ENCODE measurements around the gene COL23A1. TPM values are rescaled to one million over a fixed set of nuclear protein-coding genes. Genes with fewer than 3 reads are reported as not detected.
"Not testable (repeated sequence)": the region's sequence is repeated elsewhere in the genome, so short reads cannot be mapped to it uniquely, and the experiment has no call there.

COL23A1 gene
- total RNA-seq, 2 donors from 2014 or later = 0.17 to 0.19 TPM

- Mint-ChIP-seq H3K9me3 (no peaks in the 10 kb centered on the region), H3K4me3 (no peak overlapping the region), H3K27ac (no peak overlapping the region), H3K27me3 (no peaks in the 10 kb centered on the region), H3K4me1 (ENCODE audit: low read depth in 2 of 2) (peaks cover 6 to 10% of the 10 kb centered on the region in 2 donors), H3K36me3 (peaks cover 37% of the 10 kb centered on the region)
- DNase-seq (ENCODE audit: low spot score) = no peak
- ATAC-seq = no peak
Measured at GRCh38 chr5:178606269-178606668, 16.1 kb upstream of the COL23A1 start.

DNA sequence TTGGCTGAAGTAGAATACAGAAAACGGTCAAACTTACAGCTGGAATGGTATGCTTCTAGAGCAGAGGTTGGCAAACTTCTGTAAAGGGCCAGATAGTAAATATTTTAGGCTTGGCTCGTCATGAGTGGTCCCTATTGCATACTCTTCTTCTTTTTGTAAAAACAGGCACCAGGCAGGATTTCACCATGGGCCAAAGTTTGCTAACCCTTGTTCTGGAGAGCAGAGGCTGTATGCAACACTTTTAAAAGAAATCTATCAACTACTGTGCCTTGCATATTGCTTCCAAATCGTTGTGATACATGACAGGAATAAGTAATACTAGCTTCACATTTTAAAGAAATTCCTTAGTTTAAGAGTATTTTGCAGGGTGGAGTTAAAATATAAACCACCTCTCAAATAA lies 15.6 kb upstream of the COL23A1 start:
- H3K27me3 Mint-ChIP-seq = no peaks in the 10 kb centered on the region
- no peaks in the 10 kb centered on the region for H3K9me3 Mint-ChIP-seq
- no peak overlapping the region for H3K27ac Mint-ChIP-seq
- ATAC-seq (no peak), DNase-seq (ENCODE audit: low spot score) (no peak)
- peaks cover 6 to 10% of the 10 kb centered on the region in 2 donors for H3K4me1 Mint-ChIP-seq (ENCODE audit: low read depth in 2 of 2)
- H3K36me3 Mint-ChIP-seq = peaks cover 38% of the 10 kb centered on the region
- H3K4me3 Mint-ChIP-seq = no peak overlapping the region

DNA sequence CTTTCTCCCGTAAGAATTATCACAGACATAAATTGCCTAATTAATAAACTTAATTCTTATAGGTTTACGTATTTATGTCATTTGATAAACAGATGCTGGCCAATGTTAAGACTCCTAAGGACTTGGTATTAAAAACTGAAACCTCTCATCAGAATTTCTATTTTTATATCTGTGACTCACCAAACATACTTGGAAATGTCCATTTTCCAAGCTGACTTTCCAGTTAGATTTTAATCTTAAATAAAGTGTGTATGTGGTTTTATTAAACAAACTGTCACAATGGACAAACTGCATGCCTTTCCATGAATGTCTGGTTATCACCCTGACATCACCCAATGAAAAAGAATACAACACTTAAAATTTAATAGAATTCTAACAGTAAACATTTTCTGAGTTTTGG lies 12.6 kb upstream of the COL23A1 start:
- no peak for DNase-seq (ENCODE audit: low spot score)
- Mint-ChIP-seq H3K4me1 (ENCODE audit: low read depth in 2 of 2) (peaks cover 6 to 7% of the 10 kb centered on the region in 2 donors), H3K27me3 (no peaks in the 10 kb centered on the region), H3K27ac (no peak overlapping the region), H3K36me3 (peaks cover 29% of the 10 kb centered on the region), H3K9me3 (no peaks in the 10 kb centered on the region), H3K4me3 (no peak overlapping the region)
- ATAC-seq = no peak

DNA sequence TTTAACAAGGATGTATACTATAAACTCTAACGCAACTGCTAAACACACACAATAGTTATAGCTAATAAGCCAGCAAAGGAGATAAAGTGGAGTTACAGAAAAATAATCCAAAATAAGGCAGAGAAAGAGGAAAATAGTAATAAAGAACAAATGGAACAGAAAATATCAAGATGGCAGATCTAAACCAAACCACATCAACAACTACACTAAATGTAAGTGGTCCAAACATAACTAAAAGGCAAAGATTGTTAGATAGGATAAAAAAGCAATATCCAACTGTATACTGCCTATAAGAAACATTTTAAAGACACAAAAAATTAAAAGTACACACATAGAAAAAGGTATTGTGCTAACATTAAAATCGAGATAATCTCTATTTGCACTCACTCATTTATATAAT lies 5.6 kb upstream of the COL23A1 start:
- H3K4me3 Mint-ChIP-seq = no peak overlapping the region
- peaks cover 6 to 7% of the 10 kb centered on the region in 2 donors for H3K4me1 Mint-ChIP-seq (ENCODE audit: low read depth in 2 of 2)
- H3K27ac Mint-ChIP-seq = no peak overlapping the region
- H3K36me3 Mint-ChIP-seq = peaks cover 24% of the 10 kb centered on the region
- peaks cover 9 to 13% of the 10 kb centered on the region in 2 donors for H3K27me3 Mint-ChIP-seq
- no peak for DNase-seq (ENCODE audit: low spot score)
- ATAC-seq = no peak
- peaks cover 12% of the 10 kb centered on the region for H3K9me3 Mint-ChIP-seq

GRCh38 chr5:178595150-178595549 lies 5.0 kb upstream of the COL23A1 start:
- DNase-seq (ENCODE audit: low spot score) (no peak), ATAC-seq (no peak)
- Mint-ChIP-seq H3K27ac (no peak overlapping the region), H3K4me1 (ENCODE audit: low read depth in 2 of 2) (peaks cover 8 to 10% of the 10 kb centered on the region in 2 donors), H3K36me3 (peaks cover 24% of the 10 kb centered on the region), H3K27me3 (peaks cover 9 to 14% of the 10 kb centered on the region in 2 donors), H3K9me3 (peaks cover 12% of the 10 kb centered on the region), H3K4me3 (no peak overlapping the region)

DNA sequence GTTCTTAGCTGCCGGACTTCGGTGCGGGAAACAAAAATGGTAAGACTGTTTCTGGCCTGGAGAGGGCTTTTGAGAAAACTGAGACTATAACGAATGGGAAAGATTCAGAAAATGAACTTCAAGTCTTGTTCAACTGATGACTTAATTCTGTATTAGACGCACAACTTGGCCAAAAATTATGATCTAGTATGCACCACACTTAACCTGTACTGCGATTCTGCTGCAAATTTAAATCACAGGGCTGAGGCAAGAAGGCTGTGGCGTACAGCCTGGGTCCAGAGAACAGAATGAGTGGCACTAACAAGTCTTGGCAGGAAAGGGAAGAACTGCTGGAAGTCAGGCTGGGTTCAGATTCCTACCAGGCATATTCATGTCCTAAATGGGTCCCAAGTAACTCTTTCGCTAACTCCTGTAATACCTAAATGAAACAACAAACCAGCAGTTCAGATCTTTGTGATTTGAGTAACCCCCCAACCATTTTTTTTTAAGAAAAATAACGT lies 781 bp upstream of the COL23A1 start:
- no peak overlapping the region for H3K27ac Mint-ChIP-seq
- peaks cover 33 to 45% of the 10 kb centered on the region in 2 donors for H3K27me3 Mint-ChIP-seq
- H3K4me1 Mint-ChIP-seq (ENCODE audit: low read depth in 2 of 2) = peaks cover 6 to 10% of the 10 kb centered on the region in 2 donors

DNA sequence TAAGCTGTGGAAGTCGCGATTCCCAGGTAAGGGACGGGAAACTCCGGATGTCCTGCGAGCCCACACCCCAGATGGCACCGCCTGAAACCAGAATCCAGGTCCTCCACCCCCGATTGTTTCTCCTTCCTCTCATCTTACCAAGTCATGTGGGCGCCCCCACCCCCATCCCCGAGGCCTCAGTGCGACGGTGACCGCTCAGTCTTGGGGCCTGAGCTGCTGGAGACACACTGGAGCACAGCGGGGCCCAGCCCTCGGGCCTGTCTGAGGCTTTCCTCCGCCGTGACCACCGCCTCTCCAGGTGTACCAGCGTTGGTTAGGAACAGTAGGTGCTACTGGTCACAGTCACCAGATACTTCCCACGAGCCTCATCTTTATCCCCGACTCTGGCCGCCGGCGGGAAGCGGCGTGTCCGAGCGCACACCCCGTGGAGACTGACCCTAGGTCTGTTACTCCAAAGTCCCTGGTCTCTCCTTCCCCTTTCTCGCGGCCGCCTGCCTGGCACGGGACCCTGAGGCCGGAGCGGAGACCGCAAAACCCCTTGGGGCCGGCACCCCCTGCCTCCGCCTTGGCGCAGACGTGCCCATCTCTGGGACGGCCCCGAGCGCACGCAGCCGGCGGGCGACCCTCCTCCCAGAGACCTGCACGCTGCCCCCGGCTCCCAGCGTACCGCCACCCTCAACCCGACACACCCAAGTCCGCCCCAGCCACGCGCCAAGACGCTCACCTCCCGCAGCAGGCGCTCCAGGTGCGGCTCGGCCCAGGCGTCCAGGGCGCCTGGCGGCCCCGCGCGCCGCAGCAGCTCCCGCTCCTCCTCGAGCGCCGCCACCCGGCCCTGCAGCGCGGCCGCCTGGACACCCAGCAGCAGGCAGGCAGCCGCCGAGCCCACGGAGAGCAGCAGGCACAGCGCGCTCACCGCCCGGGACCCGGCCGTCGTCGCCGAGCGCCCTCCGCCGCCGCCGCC lies 733 bp downstream of the COL23A1 start:
- DNase-seq (ENCODE audit: low spot score) (no peak), ATAC-seq (peak in 1 of 2 donors; percentile 4)
- H3K27ac Mint-ChIP-seq = no peak overlapping the region
- H3K9me3 Mint-ChIP-seq = peaks cover 3% of the 10 kb centered on the region
- H3K4me1 Mint-ChIP-seq (ENCODE audit: low read depth in 2 of 2) = peaks cover 6 to 10% of the 10 kb centered on the region in 2 donors
- H3K27me3 Mint-ChIP-seq = peaks cover 37 to 48% of the 10 kb centered on the region in 2 donors
- peaks cover 8% of the 10 kb centered on the region for H3K36me3 Mint-ChIP-seq
- peak overlapping the region; percentile 58 for H3K4me3 Mint-ChIP-seq

More for the DNA sequence above, 781 bp upstream of the COL23A1 start:
- ATAC-seq (no peak), DNase-seq (ENCODE audit: low spot score) (no peak)
- H3K36me3 Mint-ChIP-seq = peaks cover 23% of the 10 kb centered on the region
- peaks cover 12% of the 10 kb centered on the region for H3K9me3 Mint-ChIP-seq
- peak overlapping the region; percentile 58 for H3K4me3 Mint-ChIP-seq

DNA sequence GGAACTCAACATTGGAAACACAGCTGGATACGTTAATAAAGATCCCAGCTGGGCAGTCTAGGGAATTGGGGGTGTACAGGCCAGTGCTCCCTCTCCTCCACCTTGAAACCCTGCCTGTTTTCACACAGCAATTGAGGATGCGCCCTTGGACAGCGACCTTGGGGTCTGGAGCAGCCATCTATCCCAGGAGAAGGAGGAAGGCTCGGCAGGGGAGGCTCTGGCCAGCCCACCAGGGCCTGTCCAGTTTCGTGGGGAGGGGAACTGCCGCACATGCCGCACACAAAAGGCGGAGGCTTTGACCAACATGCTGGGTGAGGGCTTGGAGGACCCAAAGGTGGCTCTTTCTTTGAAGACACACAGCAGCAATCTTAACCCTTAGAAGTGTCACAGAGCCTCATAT lies 1.4 kb downstream of the COL23A1 start:
- Mint-ChIP-seq H3K36me3 (peaks cover under 1% of the 10 kb centered on the region), H3K27ac (no peak overlapping the region), H3K9me3 (no peaks in the 10 kb centered on the region), H3K4me1 (ENCODE audit: low read depth in 2 of 2) (peaks cover 6 to 10% of the 10 kb centered on the region in 2 donors), H3K4me3 (peak overlapping the region; percentile 38), H3K27me3 (peaks cover 37 to 48% of the 10 kb centered on the region in 2 donors)
- DNase-seq (ENCODE audit: low spot score) = no peak
- no peak for ATAC-seq

- Mint-ChIP-seq H3K4me3 (peak overlapping the region; percentile 38), H3K27me3 (peaks cover 37 to 48% of the 10 kb centered on the region in 2 donors), H3K9me3 (no peaks in the 10 kb centered on the region), H3K36me3 (no peaks in the 10 kb centered on the region), H3K4me1 (ENCODE audit: low read depth in 2 of 2) (peaks cover 6 to 10% of the 10 kb centered on the region in 2 donors), H3K27ac (no peak overlapping the region)
- DNase-seq (ENCODE audit: low spot score) = no peak
- ATAC-seq = no peak
Measured at GRCh38 chr5:178587763-178588611, 2.2 kb downstream of the COL23A1 start.

DNA sequence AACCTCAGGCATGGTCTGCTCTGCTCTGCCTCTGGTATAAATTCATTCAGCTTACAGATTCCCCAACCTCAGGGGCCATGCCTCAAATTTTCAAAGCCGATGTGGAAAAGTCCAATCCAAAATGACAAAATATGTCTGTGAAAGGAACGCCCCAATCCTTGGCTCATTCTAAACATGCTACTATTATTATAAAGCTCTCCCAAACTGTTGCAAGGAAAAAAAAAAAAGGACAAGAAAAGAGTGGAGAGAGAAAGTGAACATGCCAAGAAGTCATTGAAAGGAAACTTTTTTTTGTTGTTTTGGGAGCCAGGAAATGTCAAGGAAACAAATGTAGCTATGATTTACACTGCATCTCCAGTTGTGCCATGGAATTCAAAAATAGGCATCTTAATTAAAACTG lies 3.8 kb downstream of the COL23A1 start:
- no peak for DNase-seq (ENCODE audit: low spot score)

DNA sequence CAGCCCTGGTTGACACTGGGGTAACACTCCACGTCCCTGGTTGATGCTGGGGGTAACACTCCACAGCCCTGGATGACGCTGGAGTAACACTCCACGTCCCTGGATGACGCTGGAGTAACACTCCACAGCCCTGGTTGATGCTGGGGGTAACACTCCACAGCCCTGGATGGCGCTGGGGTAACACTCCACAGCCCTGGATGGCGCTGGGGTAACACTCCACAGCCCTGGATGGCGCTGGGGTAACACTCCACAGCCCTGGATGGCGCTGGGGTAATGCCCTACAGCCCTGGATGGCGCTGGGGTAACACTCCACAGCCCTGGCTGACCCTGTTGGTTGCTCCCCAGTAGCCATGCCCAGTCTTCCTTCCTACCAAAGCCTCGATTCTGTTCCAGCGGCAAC lies 4.8 kb downstream of the COL23A1 start:
- H3K36me3 Mint-ChIP-seq; H3K9me3 Mint-ChIP-seq; H3K4me3 Mint-ChIP-seq; H3K4me1 Mint-ChIP-seq (ENCODE audit: low read depth in 2 of 2); H3K27ac Mint-ChIP-seq: not testable (repeated sequence)
- peaks cover 32 to 40% of the 10 kb centered on the region in 2 donors for H3K27me3 Mint-ChIP-seq
- DNase-seq (ENCODE audit: low spot score) (peak; percentile 87), ATAC-seq (peak; percentile 84 to 85)

More for the DNA sequence above, 3.8 kb downstream of the COL23A1 start:
- no peak overlapping the region for H3K27ac Mint-ChIP-seq
- H3K36me3 Mint-ChIP-seq = no peaks in the 10 kb centered on the region
- peaks cover 6 to 9% of the 10 kb centered on the region in 2 donors for H3K4me1 Mint-ChIP-seq (ENCODE audit: low read depth in 2 of 2)
- peaks cover 38 to 47% of the 10 kb centered on the region in 2 donors for H3K27me3 Mint-ChIP-seq
- no peak overlapping the region for H3K4me3 Mint-ChIP-seq
- ATAC-seq = no peak
- H3K9me3 Mint-ChIP-seq = no peaks in the 10 kb centered on the region

DNA sequence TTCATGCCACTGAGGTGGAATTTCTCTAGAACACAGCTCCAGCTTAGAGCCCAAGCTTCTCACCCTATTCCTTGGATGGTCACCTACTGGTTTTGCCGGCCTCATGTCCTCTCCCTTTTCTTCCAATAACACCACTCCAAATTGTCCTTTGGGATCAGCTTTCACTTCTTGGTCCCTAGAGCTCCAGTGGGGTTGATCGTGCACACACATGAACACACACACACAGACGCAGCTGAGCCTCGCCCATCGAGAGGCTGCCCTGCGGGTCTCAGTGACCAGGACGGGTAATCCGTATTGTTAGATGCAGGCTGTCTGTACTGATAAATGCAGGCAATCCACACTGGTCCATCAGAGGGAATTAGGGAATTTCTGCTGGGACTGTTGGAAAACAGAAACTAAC lies 6.9 kb downstream of the COL23A1 start:
- DNase-seq (ENCODE audit: low spot score) (no peak), ATAC-seq (no peak)
- Mint-ChIP-seq H3K36me3 (no peaks in the 10 kb centered on the region), H3K4me1 (ENCODE audit: low read depth in 2 of 2) (no peaks in the 10 kb centered on the region), H3K4me3 (no peak overlapping the region), H3K27ac (no peak overlapping the region), H3K9me3 (no peaks in the 10 kb centered on the region), H3K27me3 (peaks cover 29 to 35% of the 10 kb centered on the region in 2 donors)

DNA sequence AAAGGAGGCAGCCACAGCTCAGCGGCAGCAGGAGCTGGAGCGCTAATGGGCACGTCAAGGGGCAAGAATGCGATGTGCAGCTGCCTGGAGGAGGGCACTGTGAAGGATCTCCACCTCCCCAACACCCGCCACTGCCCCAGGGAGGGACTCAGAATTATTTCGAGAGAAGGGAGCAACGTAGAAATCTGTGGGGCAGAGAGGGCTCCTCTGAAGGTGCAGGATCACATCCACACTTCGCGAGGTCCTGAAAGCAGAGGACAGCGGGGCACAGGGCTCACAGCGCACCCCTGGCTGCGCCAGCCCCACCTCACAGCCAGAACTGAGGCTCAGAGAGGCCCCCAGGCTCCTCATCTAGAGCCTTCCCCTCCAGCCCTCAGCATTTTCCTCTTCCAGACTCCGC lies 7.9 kb downstream of the COL23A1 start:
- ATAC-seq (no peak), DNase-seq (ENCODE audit: low spot score) (no peak)
- peaks cover 23 to 30% of the 10 kb centered on the region in 2 donors for H3K27me3 Mint-ChIP-seq
- H3K27ac Mint-ChIP-seq = no peak overlapping the region
- H3K9me3 Mint-ChIP-seq = no peaks in the 10 kb centered on the region
- H3K36me3 Mint-ChIP-seq = no peaks in the 10 kb centered on the region
- no peak overlapping the region for H3K4me3 Mint-ChIP-seq
- no peaks in the 10 kb centered on the region for H3K4me1 Mint-ChIP-seq (ENCODE audit: low read depth in 2 of 2)
